Progenitor cell of endocrine pancreas (in vitro differentiated cells): ENCODE measurements around the gene ATN1. TPM values are rescaled to one million over a fixed set of nuclear protein-coding genes. Genes with fewer than 3 reads are reported as not detected.
A peak's percentile ranks its signal among the peaks of the same experiment; 100 is the strongest.

ENCODE experiments used
- DNase-seq: peaks from one replicate; pipeline ENCODE4 v3.0.0; 2021; ENCODE audit warnings: low spot score; ENCODE audit not compliant: unreplicated experiment
- H3K27ac Mint-ChIP-seq: 2 replicates; pipeline ENCODE4 v1.8.0; 2021; ENCODE audit warnings: mild to moderate bottlenecking, moderate library complexity, mixed read lengths
- H3K27me3 Mint-ChIP-seq: 2 replicates; pipeline ENCODE4 v1.8.0; 2021; ENCODE audit warnings: mixed read lengths
- H3K36me3 Mint-ChIP-seq: 2 replicates; pipeline ENCODE4 v1.8.0; 2022; ENCODE audit warnings: mixed read lengths; ENCODE audit not compliant: insufficient read depth
- H3K4me1 Mint-ChIP-seq: 2 replicates; pipeline ENCODE4 v1.8.0; 2021; ENCODE audit warnings: low read depth, mixed read lengths
- H3K4me3 Mint-ChIP-seq: 2 replicates; pipeline ENCODE4 v1.8.0; 2021; ENCODE audit warnings: low read depth, mild to moderate bottlenecking, moderate library complexity, mixed read lengths
- H3K9me3 Mint-ChIP-seq: 2 replicates; pipeline ENCODE4 v1.8.0; 2021; ENCODE audit warnings: low read depth, mixed read lengths
- CTCF ChIP-seq: fragments of 200-600 bp; sonication (generic); IDR thresholded peaks from one replicate; pipeline ENCODE4 v1.5.0; 2021; ENCODE audit warnings: antibody characterized with exemption, mild to moderate bottlenecking; ENCODE audit not compliant: unreplicated experiment
- total RNA-seq: library from RNA; stranded (reverse); gene quantifications from 2 replicates; pipeline ENCODE4 v1.2.1, GENCODE V29; 2021

The ATN1 gene
- total RNA-seq, 1 donor from 2014 or later: 250 TPM

GRCh38 chr12:6916426-6917200, 11.1 kb upstream of the ATN1 start:
- Mint-ChIP-seq H3K4me3 (peak overlapping the region; percentile 86), H3K36me3 (peaks cover 10% of the 10 kb centered on the region), H3K27ac (no peak overlapping the region), H3K27me3 (peaks cover 21% of the 10 kb centered on the region), H3K4me1 (peaks cover 22% of the 10 kb centered on the region), H3K9me3 (no peaks in the 10 kb centered on the region)
- TF ChIP-seq CTCF: no peak
- DNase-seq: no peak

- no peaks in the 10 kb centered on the region for H3K9me3 Mint-ChIP-seq
- H3K27ac Mint-ChIP-seq: no peak overlapping the region
- no peak for TF ChIP-seq CTCF
Measured at GRCh38 chr12:6917491-6918231, 10.1 kb upstream of the ATN1 start.

GRCh38 chr12:6919588-6919987, 8.2 kb upstream of the ATN1 start:
- TF ChIP-seq CTCF: no peak
- H3K27ac Mint-ChIP-seq: no peak overlapping the region
- H3K4me1 Mint-ChIP-seq: peaks cover 18% of the 10 kb centered on the region
- peaks cover 7% of the 10 kb centered on the region for H3K27me3 Mint-ChIP-seq
- H3K36me3 Mint-ChIP-seq: peaks cover 12% of the 10 kb centered on the region
- no peaks in the 10 kb centered on the region for H3K9me3 Mint-ChIP-seq
- no peak for DNase-seq
- no peak overlapping the region for H3K4me3 Mint-ChIP-seq

More at GRCh38 chr12:6917491-6918231, 10.1 kb upstream of the ATN1 start:
- DNase-seq: no peak
- H3K4me3 Mint-ChIP-seq: no peak overlapping the region
- peaks cover 10% of the 10 kb centered on the region for H3K36me3 Mint-ChIP-seq
- peaks cover 22% of the 10 kb centered on the region for H3K4me1 Mint-ChIP-seq
- H3K27me3 Mint-ChIP-seq: peaks cover 20% of the 10 kb centered on the region

GRCh38 chr12:6921539-6921938, 6.2 kb upstream of the ATN1 start:
- no peak for TF ChIP-seq CTCF
- no peak overlapping the region for H3K4me3 Mint-ChIP-seq
- no peak for DNase-seq
- H3K27ac Mint-ChIP-seq: peak overlapping the region; percentile 17
- peaks cover 25% of the 10 kb centered on the region for H3K4me1 Mint-ChIP-seq
- no peaks in the 10 kb centered on the region for H3K9me3 Mint-ChIP-seq
- peaks cover 11% of the 10 kb centered on the region for H3K36me3 Mint-ChIP-seq
- no peaks in the 10 kb centered on the region for H3K27me3 Mint-ChIP-seq

GRCh38 chr12:6921996-6922946, 5.5 kb upstream of the ATN1 start:
- peaks cover 32% of the 10 kb centered on the region for H3K4me1 Mint-ChIP-seq

More at GRCh38 chr12:6921996-6922946, 5.5 kb upstream of the ATN1 start:
- Mint-ChIP-seq H3K4me3 (no peak overlapping the region), H3K9me3 (no peaks in the 10 kb centered on the region), H3K27me3 (no peaks in the 10 kb centered on the region), H3K27ac (peak overlapping the region; percentile 18), H3K36me3 (peaks cover 11% of the 10 kb centered on the region)
- TF ChIP-seq CTCF: no peak
- DNase-seq: no peak
